Astrocyte (in vitro differentiated cells and primary cell): Measurements from ENCODE around the gene SP4. TPM values are rescaled to one million over a fixed set of nuclear protein-coding genes. Genes with fewer than 3 reads are reported as not detected.

Source experiments
- DNase-seq: peaks from one replicate; pipeline ENCODE4 v3.0.0-alpha.2; 2010; ENCODE audit warnings: low read depth
- FAIRE-seq: peaks from 2 replicates; lab custom pipeline; 2011; peaks lifted over from hg19 to GRCh38; lab: Jason Lieb, UNC
- H2AFZ ChIP-seq: 2 replicates; pipeline ENCODE4 v1.6.0; 2012; ENCODE audit warnings: low read depth, low read length, inconsistent platforms
- H3K27ac ChIP-seq: 2 replicates; pipeline ENCODE4 v1.5.1; 2011; ENCODE audit warnings: low read depth, low read length, inconsistent platforms
- H3K27me3 ChIP-seq: 2 replicates; pipeline ENCODE4 v1.6.0; 2011; ENCODE audit warnings: low read length, inconsistent platforms; ENCODE audit not compliant: insufficient read depth
- H3K36me3 ChIP-seq: 2 replicates; pipeline ENCODE4 v1.5.1; 2011; ENCODE audit warnings: low read length, inconsistent platforms; ENCODE audit not compliant: insufficient read depth
- H3K4me1 ChIP-seq: 2 replicates; pipeline ENCODE4 v1.5.1; 2011; ENCODE audit warnings: low read length, inconsistent platforms; ENCODE audit not compliant: insufficient read depth
- H3K4me2 ChIP-seq: 2 replicates; pipeline ENCODE4 v1.6.0; 2012; ENCODE audit warnings: low read length, inconsistent platforms
- H3K4me3 ChIP-seq: 2 replicates; pipeline ENCODE4 v1.5.1; 2011; ENCODE audit warnings: low read depth, mild to moderate bottlenecking, low read length, inconsistent platforms; ENCODE audit not compliant: insufficient read depth
- H3K79me2 ChIP-seq: 2 replicates; pipeline ENCODE4 v1.6.0; 2012; ENCODE audit warnings: mild to moderate bottlenecking, low read length, inconsistent platforms; ENCODE audit not compliant: insufficient read depth
- H3K9ac ChIP-seq: 2 replicates; pipeline ENCODE4 v1.6.0; 2012; ENCODE audit warnings: mild to moderate bottlenecking, low read length, inconsistent platforms
- H3K9me3 ChIP-seq: 2 replicates; pipeline ENCODE4 v1.5.1; 2012; ENCODE audit warnings: low read depth, mild to moderate bottlenecking, low read length, inconsistent platforms; ENCODE audit not compliant: insufficient read depth
- H4K20me1 ChIP-seq: 2 replicates; pipeline ENCODE4 v1.6.0; 2012; ENCODE audit warnings: low read length, inconsistent platforms; ENCODE audit not compliant: insufficient read depth
- H3K27ac Mint-ChIP-seq: one replicate; pipeline ENCODE4 v1.8.0; 2021; ENCODE audit warnings: mild to moderate bottlenecking, mixed read lengths; ENCODE audit not compliant: unreplicated experiment
- H3K27me3 Mint-ChIP-seq: one replicate; pipeline ENCODE4 v1.8.0; 2021; ENCODE audit warnings: low read depth, mixed read lengths; ENCODE audit not compliant: unreplicated experiment
- H3K36me3 Mint-ChIP-seq: one replicate; pipeline ENCODE4 v1.8.0; 2021; ENCODE audit warnings: low read depth, mixed read lengths; ENCODE audit not compliant: unreplicated experiment
- H3K4me1 Mint-ChIP-seq: one replicate; pipeline ENCODE4 v1.8.0; 2021; ENCODE audit warnings: low read depth, mixed read lengths; ENCODE audit not compliant: unreplicated experiment
- H3K4me3 Mint-ChIP-seq: one replicate; pipeline ENCODE4 v1.8.0; 2021; ENCODE audit warnings: mild to moderate bottlenecking, moderate library complexity, mixed read lengths; ENCODE audit not compliant: unreplicated experiment
- H3K9me3 Mint-ChIP-seq: one replicate; pipeline ENCODE4 v1.8.0; 2021; ENCODE audit warnings: mild to moderate bottlenecking, mixed read lengths; ENCODE audit not compliant: unreplicated experiment
- CTCF ChIP-seq: IDR thresholded peaks from 2 replicates; pipeline ENCODE4 v1.5.1; 2011; ENCODE audit warnings: low read depth, mild to moderate bottlenecking, inconsistent platforms, low read length, moderate library complexity; ENCODE audit not compliant: insufficient read depth
- EZH2 ChIP-seq: IDR thresholded peaks from 2 replicates; pipeline ENCODE4 v1.6.1; 2012; ENCODE audit warnings: mild to moderate bottlenecking, low read length, inconsistent platforms; ENCODE audit not compliant: insufficient read depth
- total RNA-seq: library from RNA; stranded (reverse); gene quantifications from 2 replicates; pipeline ENCODE4 v1.2.1, GENCODE V29; 2021

SP4 gene
- total RNA-seq, 1 donor from 2014 or later, result 3.8 TPM

- no peaks in the 10 kb centered on the region for H3K36me3 Mint-ChIP-seq
- H2AFZ ChIP-seq, result no peak overlapping the region
- H3K27me3 ChIP-seq, result no peaks in the 10 kb centered on the region
- no peak overlapping the region for H3K27ac Mint-ChIP-seq
- H3K27ac ChIP-seq, result no peak overlapping the region
- no peak overlapping the region for H3K4me3 Mint-ChIP-seq
- H4K20me1 ChIP-seq, result no peaks in the 10 kb centered on the region
- no peak for FAIRE-seq
- no peaks in the 10 kb centered on the region for H3K36me3 ChIP-seq
- no peaks in the 10 kb centered on the region for H3K9me3 ChIP-seq
- TF ChIP-seq EZH2 (no peak), CTCF (no peak)
- no peaks in the 10 kb centered on the region for H3K79me2 ChIP-seq
- H3K9me3 Mint-ChIP-seq, result peaks cover 2% of the 10 kb centered on the region
- no peak overlapping the region for H3K9ac ChIP-seq
- no peak for DNase-seq
- H3K4me2 ChIP-seq, result no peak overlapping the region
- no peaks in the 10 kb centered on the region for H3K27me3 Mint-ChIP-seq
- H3K4me1 Mint-ChIP-seq, result no peaks in the 10 kb centered on the region
- H3K4me3 ChIP-seq, result no peak overlapping the region
- no peaks in the 10 kb centered on the region for H3K4me1 ChIP-seq
These were observed 10.2 kb upstream of the SP4 start for GRCh38 chr7:21417647-21418046.

DNA sequence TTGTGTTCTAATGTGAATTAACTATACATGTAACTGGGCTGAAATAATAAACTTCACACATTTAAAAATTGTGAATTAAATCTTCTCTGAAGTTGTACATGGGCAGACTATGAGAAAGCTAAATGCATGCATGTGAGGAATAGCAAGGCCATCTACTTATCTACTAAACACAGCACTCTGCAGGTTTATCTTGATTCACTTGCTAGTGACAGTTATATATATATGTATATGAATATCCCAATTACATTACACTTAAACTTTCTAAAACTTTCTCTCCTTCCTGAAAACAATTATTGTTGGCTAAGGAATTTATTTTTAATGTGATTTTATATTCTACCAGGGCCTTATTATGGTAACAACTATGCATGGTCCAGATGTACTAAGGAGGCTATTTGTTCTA, 5.1 kb upstream of the SP4 start:
- Histone ChIP-seq H3K9me3 (no peaks in the 10 kb centered on the region), H4K20me1 (no peaks in the 10 kb centered on the region), H3K4me2 (no peak overlapping the region), H3K9ac (no peak overlapping the region), H3K79me2 (no peaks in the 10 kb centered on the region), H3K4me3 (no peak overlapping the region), H3K4me1 (peaks cover 5% of the 10 kb centered on the region), H3K36me3 (no peaks in the 10 kb centered on the region), H3K27me3 (no peaks in the 10 kb centered on the region), H3K27ac (no peak overlapping the region), H2AFZ (no peak overlapping the region)
- no peak for FAIRE-seq
- Mint-ChIP-seq H3K27me3 (no peaks in the 10 kb centered on the region), H3K36me3 (no peaks in the 10 kb centered on the region), H3K27ac (no peak overlapping the region), H3K9me3 (no peaks in the 10 kb centered on the region), H3K4me3 (no peak overlapping the region), H3K4me1 (peaks cover 3% of the 10 kb centered on the region)
- DNase-seq, result no peak
- TF ChIP-seq EZH2 (no peak), CTCF (no peak)

GRCh38 chr7:21425290-21425689, 2.6 kb upstream of the SP4 start:
- Histone ChIP-seq H3K9me3 (no peaks in the 10 kb centered on the region), H3K4me3 (no peak overlapping the region), H3K9ac (no peak overlapping the region), H3K79me2 (no peaks in the 10 kb centered on the region), H3K4me1 (peaks cover 5% of the 10 kb centered on the region), H2AFZ (no peak overlapping the region), H3K27me3 (no peaks in the 10 kb centered on the region), H3K4me2 (no peak overlapping the region), H4K20me1 (no peaks in the 10 kb centered on the region), H3K36me3 (no peaks in the 10 kb centered on the region), H3K27ac (no peak overlapping the region)
- FAIRE-seq (no peak), DNase-seq (no peak)
- H3K36me3 Mint-ChIP-seq, result no peaks in the 10 kb centered on the region
- no peak overlapping the region for H3K4me3 Mint-ChIP-seq
- no peaks in the 10 kb centered on the region for H3K9me3 Mint-ChIP-seq
- H3K27me3 Mint-ChIP-seq, result no peaks in the 10 kb centered on the region
- H3K4me1 Mint-ChIP-seq, result peaks cover 6% of the 10 kb centered on the region
- no peak for TF ChIP-seq EZH2
- TF ChIP-seq CTCF, result no peak
- H3K27ac Mint-ChIP-seq, result no peak overlapping the region
